ENCODE data around the gene SURF6.

DNA sequence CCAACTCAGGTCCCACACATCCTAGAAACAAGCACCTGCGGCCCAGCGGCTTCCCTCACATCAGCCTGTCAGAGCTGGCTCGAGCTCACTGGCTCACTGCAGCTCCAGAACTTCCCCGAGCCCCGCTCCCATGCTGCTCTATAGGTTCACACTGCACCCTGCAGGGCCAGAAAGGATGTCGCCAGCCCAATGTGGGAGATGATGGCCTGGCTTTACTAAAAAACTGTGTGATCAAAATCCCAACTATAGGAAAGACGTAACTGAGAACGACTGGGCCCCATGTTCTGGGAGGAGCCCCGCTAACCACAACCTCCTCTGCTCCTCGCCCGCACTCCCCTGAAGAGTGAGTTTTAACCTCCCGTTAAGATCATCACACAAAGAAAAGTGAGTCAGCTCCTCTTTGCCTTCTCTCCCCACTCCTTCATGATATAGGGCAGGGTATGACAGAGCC is 35.3 kb upstream of the SURF6 start:
- TF ChIP-seq, protein P1, sequence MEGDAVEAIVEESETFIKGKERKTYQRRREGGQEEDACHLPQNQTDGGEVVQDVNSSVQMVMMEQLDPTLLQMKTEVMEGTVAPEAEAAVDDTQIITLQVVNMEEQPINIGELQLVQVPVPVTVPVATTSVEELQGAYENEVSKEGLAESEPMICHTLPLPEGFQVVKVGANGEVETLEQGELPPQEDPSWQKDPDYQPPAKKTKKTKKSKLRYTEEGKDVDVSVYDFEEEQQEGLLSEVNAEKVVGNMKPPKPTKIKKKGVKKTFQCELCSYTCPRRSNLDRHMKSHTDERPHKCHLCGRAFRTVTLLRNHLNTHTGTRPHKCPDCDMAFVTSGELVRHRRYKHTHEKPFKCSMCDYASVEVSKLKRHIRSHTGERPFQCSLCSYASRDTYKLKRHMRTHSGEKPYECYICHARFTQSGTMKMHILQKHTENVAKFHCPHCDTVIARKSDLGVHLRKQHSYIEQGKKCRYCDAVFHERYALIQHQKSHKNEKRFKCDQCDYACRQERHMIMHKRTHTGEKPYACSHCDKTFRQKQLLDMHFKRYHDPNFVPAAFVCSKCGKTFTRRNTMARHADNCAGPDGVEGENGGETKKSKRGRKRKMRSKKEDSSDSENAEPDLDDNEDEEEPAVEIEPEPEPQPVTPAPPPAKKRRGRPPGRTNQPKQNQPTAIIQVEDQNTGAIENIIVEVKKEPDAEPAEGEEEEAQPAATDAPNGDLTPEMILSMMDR (IDR thresholded peaks at IDR 0.05; ENCODE audit: poor library complexity), result no peak
- no peak for TF ChIP-seq EZH2 (IDR thresholded peaks at IDR 0.05; ENCODE audit: borderline replicate concordance)
